ENCODE results near the gene CNOT8. TPM values are rescaled to one million over a fixed set of nuclear protein-coding genes. Genes with fewer than 3 reads are reported as not detected.
"Not testable (repeated sequence)": the region's sequence is repeated elsewhere in the genome, so short reads cannot be mapped to it uniquely, and the experiment has no call there.

Gene CNOT8
- total RNA-seq, 1 experiment from 2014 or later, result 63.3 TPM

DNA sequence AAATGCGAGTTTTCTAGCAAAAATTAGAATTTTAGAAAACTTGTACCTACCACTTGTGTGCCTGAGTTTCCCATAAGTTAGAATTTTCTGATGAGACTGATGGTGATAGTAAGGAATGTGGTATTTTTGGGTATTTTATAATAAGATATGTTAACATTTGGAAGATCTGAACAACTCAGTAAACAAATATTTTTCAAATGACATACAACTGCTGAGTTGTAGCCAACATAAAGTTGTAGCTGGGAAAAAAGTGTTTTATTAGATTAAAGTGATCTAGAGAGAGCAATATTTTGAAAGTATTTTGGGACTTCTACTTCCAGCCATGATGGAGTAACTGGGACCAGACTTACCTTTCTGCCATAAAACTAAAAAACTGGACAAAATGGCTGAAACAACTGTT is 41.6 kb downstream of the CNOT8 start:
- no peak for DNase-seq
- H3K27me3 ChIP-seq (ENCODE audit: control insufficient read depth, insufficient read depth, low read length), result no peaks in the 10 kb centered on the region
- no peak overlapping the region for H3K4me3 ChIP-seq (ENCODE audit: insufficient read depth, low read depth, low read length)
- H3K36me3 ChIP-seq (replicated peaks; ENCODE audit: control insufficient read depth, insufficient read depth, low read length), result peaks cover 42% of the 10 kb centered on the region

DNA sequence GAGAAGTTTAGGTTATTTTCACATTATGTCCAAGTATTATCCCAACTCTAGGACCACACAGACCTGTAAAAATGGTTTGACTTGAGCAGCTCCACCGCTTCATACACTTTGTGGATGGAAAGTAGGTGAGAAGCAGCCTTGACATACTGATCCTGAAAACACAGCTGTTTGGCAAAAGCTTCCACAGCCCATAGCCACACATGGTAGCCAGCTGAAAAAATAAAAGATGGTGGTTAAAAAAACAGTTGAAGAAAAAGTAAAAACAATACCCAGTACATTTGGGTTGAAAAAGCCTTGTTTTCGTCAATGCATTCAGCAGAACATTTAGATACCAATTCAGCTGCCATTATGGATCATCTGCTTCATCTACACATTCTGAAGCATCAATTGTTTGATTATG is 42.8 kb downstream of the CNOT8 start:
- DNase-seq, result no peak
- H3K36me3 ChIP-seq (replicated peaks; ENCODE audit: control insufficient read depth, insufficient read depth, low read length), result peaks cover 35% of the 10 kb centered on the region

GRCh38 chr5:154901913-154902312 is 43.5 kb downstream of the CNOT8 start:
- no peak for DNase-seq
- Histone ChIP-seq H3K27me3 (ENCODE audit: control insufficient read depth, insufficient read depth, low read length) (no peaks in the 10 kb centered on the region), H3K36me3 (replicated peaks; ENCODE audit: control insufficient read depth, insufficient read depth, low read length) (peaks cover 32% of the 10 kb centered on the region), H3K4me3 (ENCODE audit: insufficient read depth, low read depth, low read length) (no peak overlapping the region)

More for the DNA sequence above, 42.8 kb downstream of the CNOT8 start:
- no peaks in the 10 kb centered on the region for H3K27me3 ChIP-seq (ENCODE audit: control insufficient read depth, insufficient read depth, low read length)
- no peak overlapping the region for H3K4me3 ChIP-seq (ENCODE audit: insufficient read depth, low read depth, low read length)

- H3K36me3 ChIP-seq (replicated peaks; ENCODE audit: control insufficient read depth, insufficient read depth, low read length), result peaks cover 23% of the 10 kb centered on the region
- not testable (repeated sequence) for H3K27me3 ChIP-seq (ENCODE audit: control insufficient read depth, insufficient read depth, low read length); H3K4me3 ChIP-seq (ENCODE audit: insufficient read depth, low read depth, low read length); DNase-seq
Measured at GRCh38 chr5:154905601-154906000, 47.2 kb downstream of the CNOT8 start.

- Histone ChIP-seq H3K4me3 (ENCODE audit: insufficient read depth, low read depth, low read length) (no peak overlapping the region), H3K27me3 (ENCODE audit: control insufficient read depth, insufficient read depth, low read length) (no peaks in the 10 kb centered on the region), H3K36me3 (replicated peaks; ENCODE audit: control insufficient read depth, insufficient read depth, low read length) (peaks cover 11% of the 10 kb centered on the region)
- DNase-seq, result no peak
Measured at GRCh38 chr5:154916874-154917273, 58.4 kb downstream of the CNOT8 start.

DNA sequence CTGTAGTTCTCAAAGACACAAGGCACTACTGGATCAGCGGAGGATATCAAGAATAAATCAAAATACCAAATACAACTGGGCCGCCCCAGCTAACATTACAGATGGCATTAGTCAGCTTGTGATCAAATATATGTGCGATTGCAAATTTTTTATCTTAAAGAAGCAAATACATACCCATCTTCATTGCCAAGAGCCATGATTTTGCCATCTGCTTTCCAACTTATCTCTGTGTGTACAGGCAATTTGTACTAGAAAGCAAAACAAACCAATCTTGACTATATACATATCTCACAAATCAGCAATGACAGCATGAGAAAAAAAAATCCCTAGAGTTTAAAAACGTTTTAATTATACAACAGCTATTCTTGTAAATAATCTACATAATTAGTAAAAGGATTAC is 59.3 kb downstream of the CNOT8 start:
- Histone ChIP-seq H3K4me3 (ENCODE audit: insufficient read depth, low read depth, low read length) (no peak overlapping the region), H3K27me3 (ENCODE audit: control insufficient read depth, insufficient read depth, low read length) (no peaks in the 10 kb centered on the region), H3K36me3 (replicated peaks; ENCODE audit: control insufficient read depth, insufficient read depth, low read length) (peaks cover 10% of the 10 kb centered on the region)
- no peak for DNase-seq

- no peaks in the 10 kb centered on the region for H3K27me3 ChIP-seq (ENCODE audit: control insufficient read depth, insufficient read depth, low read length)
- DNase-seq, result no peak
- peaks cover 15% of the 10 kb centered on the region for H3K36me3 ChIP-seq (replicated peaks; ENCODE audit: control insufficient read depth, insufficient read depth, low read length)
- no peak overlapping the region for H3K4me3 ChIP-seq (ENCODE audit: insufficient read depth, low read depth, low read length)
Measured at GRCh38 chr5:154923441-154924430, 65.3 kb downstream of the CNOT8 start.

Other genes starting within 250 kb of the CNOT8 start
- 134 and 136 TPM in 2 replicates for gene LARP1, start 103.2 kb upstream of the CNOT8 start, total RNA-seq (2014; rRNA removed; shearing (Covaris generic))
- 2.6 and 9.6 TPM in 2 replicates for gene FAXDC2, start 8.0 kb upstream of the CNOT8 start, total RNA-seq (2014; rRNA removed; shearing (Covaris generic))
- 33.2 and 38.4 TPM in 2 replicates for gene GEMIN5, start 79.6 kb downstream of the CNOT8 start, total RNA-seq (2014; rRNA removed; shearing (Covaris generic))
- 19.1 and 45.1 TPM in 2 replicates for gene MRPL22, start 82.4 kb downstream of the CNOT8 start, total RNA-seq (2014; rRNA removed; shearing (Covaris generic))
- 0.03 and 0.33 TPM in 2 replicates for gene KIF4B, start 155.1 kb downstream of the CNOT8 start, total RNA-seq (2014; rRNA removed; shearing (Covaris generic))